GM21526 (cell line): ENCODE results near the gene CLECL1.
"Not testable (repeated sequence)": the region's sequence is repeated elsewhere in the genome, so short reads cannot be mapped to it uniquely, and the experiment has no call there.

Source experiments
- ATAC-seq: cut with Tn5 transposase; IDR thresholded peaks from one replicate; pipeline ENCODE4 v1.9.1; 2021; ENCODE audit warnings: moderate library complexity; ENCODE audit not compliant: unreplicated experiment, low FRiP score

The CLECL1 gene

DNA sequence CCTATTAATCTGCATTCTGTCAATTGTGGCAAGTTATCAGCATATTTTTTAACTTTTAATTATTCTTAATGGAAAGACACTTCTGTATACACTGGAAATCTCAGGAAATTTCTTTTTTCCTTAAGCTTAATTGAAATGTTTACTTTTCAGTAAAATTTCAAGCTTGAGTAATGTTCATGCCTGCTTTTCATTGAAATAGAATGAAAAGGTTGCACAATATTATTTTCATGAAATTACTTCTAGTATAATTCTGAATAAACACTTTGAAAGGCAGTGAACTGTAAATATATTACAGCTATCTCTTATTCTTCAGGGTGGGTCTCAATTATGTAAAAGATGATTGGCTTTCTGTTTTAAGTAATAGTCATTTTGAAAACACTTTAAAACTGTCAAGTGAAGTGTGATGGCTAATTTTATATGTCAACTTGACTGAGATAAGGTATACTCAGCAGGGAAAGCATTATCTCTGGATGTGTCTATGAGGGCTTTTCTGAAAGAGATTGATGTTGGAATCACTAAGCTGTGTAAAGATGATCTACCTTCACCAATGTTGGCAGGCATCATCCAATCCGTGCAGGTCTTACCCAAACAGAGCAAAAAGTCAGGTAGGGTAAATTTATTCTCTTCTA is 33.5 kb downstream of the CLECL1 start:
- no peak for ATAC-seq

DNA sequence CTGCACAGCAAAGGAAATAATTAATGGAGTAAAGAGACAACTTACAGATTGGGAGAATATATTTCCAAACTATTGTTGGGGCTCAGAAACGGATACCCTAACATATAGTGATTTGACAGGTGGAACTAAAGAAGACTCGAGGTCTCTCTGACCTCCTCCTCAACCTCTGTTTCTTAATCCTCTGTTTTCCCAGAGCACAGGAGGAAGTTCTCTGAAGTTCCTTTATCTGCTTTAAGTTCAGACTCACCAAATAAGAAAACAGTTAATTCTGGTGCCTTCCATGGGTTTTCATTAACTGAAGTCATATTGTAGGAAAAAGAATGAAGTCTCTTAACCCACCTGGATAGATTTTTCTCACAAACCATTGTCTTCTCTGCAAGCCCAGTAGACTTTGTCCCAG is 34.2 kb downstream of the CLECL1 start:
- no peak for ATAC-seq

DNA sequence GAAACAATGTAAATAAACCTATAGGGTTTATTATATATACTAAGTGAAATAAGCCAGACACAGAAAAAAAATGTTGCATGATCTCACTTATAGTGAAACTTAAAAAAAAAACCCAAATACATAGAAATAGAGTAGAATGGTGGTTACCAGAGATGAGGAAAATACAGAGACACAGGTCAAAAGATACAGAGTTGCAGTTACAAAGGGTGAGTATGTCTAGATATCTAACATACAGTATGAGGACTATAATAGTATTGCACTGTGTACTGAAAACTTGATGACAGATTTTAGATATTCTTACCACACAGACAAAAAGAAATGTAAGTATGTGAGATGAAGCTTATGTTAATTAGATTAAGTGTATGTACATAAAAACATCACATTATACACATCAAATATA is 35.3 kb downstream of the CLECL1 start:
- no peak for ATAC-seq

GRCh38 chr12:9695661-9696060 is 37.2 kb downstream of the CLECL1 start:
- ATAC-seq: not testable (repeated sequence)

DNA sequence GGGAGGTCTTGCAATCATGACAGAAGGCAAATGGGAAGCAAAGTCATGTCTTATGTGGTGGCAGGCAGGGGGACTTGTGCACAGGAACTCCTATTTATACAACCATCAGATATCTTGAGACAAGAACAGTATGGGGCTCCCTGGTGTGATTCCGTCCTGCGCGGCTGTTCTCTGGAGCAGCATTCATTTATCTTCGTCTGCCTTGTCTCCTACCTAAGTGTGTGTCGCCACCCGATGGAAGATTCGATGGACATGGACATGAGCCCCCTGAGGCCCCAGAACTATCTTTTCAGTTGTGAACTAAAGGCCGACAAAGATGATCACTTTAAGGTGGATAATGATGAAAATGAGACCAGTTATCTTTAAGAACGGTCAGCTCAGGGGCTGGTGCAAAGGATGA is 37.7 kb downstream of the CLECL1 start:
- not testable (repeated sequence) for ATAC-seq

- no peak for ATAC-seq
Observed at GRCh38 chr12:9694241-9694640, 38.7 kb downstream of the CLECL1 start.

GRCh38 chr12:9692909-9693308 is 40.0 kb downstream of the CLECL1 start:
- no peak for ATAC-seq

- ATAC-seq: no peak
Observed at GRCh38 chr12:9687228-9687627, 45.7 kb downstream of the CLECL1 start.

- ATAC-seq: no peak
Observed at GRCh38 chr12:9685915-9686314, 47.0 kb downstream of the CLECL1 start.

DNA sequence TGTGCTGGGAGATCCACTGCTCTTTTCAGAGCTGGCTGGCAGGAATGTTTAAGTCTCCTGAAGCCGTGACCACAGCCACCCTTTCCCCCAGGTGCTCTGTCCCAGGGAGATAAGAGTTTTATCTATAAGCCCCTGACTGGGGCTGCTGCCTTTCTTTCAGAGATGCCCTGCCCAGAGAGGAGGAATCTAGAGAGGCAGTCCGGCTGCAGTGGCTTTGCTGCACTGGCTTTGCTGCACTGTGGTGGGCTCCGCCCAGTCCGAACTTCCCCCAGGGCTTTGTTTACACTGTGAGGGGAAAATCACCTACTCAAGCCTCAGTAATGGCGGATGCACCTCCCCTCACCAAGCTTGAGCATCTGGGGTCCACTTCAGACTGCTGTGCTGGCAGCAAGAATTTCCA is 47.5 kb downstream of the CLECL1 start:
- not testable (repeated sequence) for ATAC-seq

DNA sequence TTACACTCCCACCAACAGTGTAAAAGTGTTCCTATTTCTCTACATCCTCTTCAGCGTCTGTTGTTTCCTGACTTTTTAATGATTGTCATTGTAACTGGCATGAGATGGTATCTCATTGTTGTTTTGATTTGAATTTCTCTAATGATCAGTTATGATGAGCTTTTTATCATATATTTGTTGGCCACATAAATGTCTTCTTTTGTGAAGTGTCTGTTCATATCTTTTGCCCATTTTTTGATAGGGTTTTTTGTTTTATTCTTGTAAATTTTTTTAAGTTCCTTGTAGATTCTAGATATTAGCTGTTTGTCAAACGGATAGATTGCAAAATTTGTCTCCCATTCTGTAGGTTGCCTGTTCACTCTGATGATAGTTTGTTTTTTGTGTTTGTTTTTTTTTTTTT is 49.9 kb downstream of the CLECL1 start:
- not testable (repeated sequence) for ATAC-seq

GRCh38 chr12:9682508-9682907 is 50.4 kb downstream of the CLECL1 start:
- ATAC-seq: not testable (repeated sequence)

- ATAC-seq: no peak
Observed at GRCh38 chr12:9674226-9674590, 58.7 kb downstream of the CLECL1 start.

DNA sequence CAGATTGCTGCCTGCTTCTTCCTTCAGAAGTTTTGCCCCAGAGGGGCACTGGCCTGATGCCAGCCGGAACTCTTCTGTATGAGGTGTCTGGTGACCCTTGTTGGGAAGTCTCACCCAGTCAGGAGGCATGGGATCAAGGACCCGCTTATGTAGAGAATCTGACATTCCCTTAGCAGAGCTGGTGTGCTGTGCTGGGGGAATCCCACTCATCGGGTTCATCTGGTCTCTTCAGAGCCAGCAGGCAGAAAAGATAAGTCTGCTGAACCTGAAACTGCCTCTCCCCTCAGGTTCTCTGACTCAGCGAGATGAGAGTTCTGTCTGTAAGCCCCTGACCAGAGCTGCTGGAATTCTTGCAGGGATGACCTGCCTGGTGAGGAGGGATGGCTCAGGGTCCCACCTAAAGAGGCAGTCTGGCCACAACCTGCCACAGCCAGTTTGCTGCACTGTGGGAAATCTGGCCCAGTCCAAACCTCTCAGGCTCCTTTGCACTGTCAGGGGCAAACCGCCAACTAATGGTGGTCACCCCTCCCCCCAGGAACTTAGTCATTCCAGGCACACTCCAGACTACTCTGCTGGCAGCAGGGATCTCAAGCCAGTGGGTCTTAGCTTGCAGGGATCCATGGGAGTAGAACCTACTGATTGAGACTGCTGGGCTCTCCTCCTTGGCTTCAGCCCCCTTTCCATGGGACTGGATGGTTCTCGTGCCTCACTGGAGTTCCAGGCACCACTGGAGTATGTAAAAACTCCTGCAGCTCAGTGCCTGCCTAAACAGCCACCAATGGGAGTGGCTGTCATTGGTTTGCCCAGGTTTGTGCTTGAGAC is 59.3 kb downstream of the CLECL1 start:
- no peak for ATAC-seq
